ENCODE results near the gene STAB2. TPM values are rescaled to one million over a fixed set of nuclear protein-coding genes. Genes with fewer than 3 reads are reported as not detected.
"Not testable (repeated sequence)": the region's sequence is repeated elsewhere in the genome, so short reads cannot be mapped to it uniquely, and the experiment has no call there.

STAB2 gene
- polyA plus RNA-seq, 3 donors = not detected

DNA sequence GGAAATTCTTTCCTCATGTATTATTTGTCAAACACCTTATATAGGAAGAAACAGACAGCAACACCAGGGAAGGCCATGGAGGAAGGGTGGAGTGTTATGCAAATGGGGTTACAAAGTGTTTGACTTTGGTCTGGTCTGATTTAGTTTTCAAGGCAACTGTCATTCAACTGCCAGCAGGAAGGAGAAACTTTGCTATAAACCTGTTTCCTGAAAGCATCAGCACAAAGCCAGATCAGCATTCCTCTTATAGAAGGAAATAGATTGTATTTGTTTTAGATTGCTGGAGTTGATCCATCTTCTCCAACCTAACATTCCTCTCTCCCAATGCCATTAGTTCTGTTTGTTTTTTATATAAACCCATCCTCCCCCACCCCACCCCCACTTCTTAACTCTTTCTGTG lies 65.7 kb downstream of the STAB2 start:
- H3K36me3 ChIP-seq (replicated peaks in 1 of 2; ENCODE audit: control insufficient read depth in 1 of 2, insufficient read depth in 2 of 2, low read length in 2 of 2) = no peaks in the 10 kb centered on the region
- H3K4me3 ChIP-seq (replicated peaks in 1 of 3; ENCODE audit: low read depth in 2 of 3, low read length in 3 of 3) = no peak overlapping the region
- H3K9ac ChIP-seq (ENCODE audit: insufficient read depth, low read length, poor library complexity, severe bottlenecking) = no peak overlapping the region
- H3K9me3 ChIP-seq (replicated peaks in 1 of 2; ENCODE audit: control insufficient read depth in 1 of 2, insufficient read depth in 1 of 2, low read length in 2 of 2) = no peaks in the 10 kb centered on the region
- intact Hi-C loops (cut with micrococcal nuclease) = no loop called here
- no peaks in the 10 kb centered on the region for H3K36me3 Mint-ChIP-seq
- no peaks in the 10 kb centered on the region for H3K4me1 Mint-ChIP-seq
- TF ChIP-seq, protein P1, sequence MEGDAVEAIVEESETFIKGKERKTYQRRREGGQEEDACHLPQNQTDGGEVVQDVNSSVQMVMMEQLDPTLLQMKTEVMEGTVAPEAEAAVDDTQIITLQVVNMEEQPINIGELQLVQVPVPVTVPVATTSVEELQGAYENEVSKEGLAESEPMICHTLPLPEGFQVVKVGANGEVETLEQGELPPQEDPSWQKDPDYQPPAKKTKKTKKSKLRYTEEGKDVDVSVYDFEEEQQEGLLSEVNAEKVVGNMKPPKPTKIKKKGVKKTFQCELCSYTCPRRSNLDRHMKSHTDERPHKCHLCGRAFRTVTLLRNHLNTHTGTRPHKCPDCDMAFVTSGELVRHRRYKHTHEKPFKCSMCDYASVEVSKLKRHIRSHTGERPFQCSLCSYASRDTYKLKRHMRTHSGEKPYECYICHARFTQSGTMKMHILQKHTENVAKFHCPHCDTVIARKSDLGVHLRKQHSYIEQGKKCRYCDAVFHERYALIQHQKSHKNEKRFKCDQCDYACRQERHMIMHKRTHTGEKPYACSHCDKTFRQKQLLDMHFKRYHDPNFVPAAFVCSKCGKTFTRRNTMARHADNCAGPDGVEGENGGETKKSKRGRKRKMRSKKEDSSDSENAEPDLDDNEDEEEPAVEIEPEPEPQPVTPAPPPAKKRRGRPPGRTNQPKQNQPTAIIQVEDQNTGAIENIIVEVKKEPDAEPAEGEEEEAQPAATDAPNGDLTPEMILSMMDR (IDR thresholded peaks at IDR 0.05) = no peak
- no peak overlapping the region for H2AFZ ChIP-seq (ENCODE audit: insufficient read depth, low read depth, low read length, poor library complexity, severe bottlenecking)
- peaks cover 0 to 5% (median 0%) of the 10 kb centered on the region in 7 donors for H3K9me3 Mint-ChIP-seq
- no peak overlapping the region for H3K27ac Mint-ChIP-seq
- H4K20me1 ChIP-seq (ENCODE audit: insufficient read depth, low read length) = no peaks in the 10 kb centered on the region
- H3K4me3 Mint-ChIP-seq = no peak overlapping the region
- peaks cover 3 to 6% (median 5%) of the 10 kb centered on the region in 3 donors for H3K27me3 Mint-ChIP-seq (ENCODE audit: low read depth in 3 of 3)
- no peak overlapping the region for H3K4me2 ChIP-seq (replicated peaks; ENCODE audit: extremely low read depth, low read length, poor library complexity, severe bottlenecking)
- H3K27me3 ChIP-seq (ENCODE audit: control insufficient read depth in 2 of 2, insufficient read depth in 2 of 2, low read length in 2 of 2) = no peaks in the 10 kb centered on the region
- no peak for DNase-seq
- no peaks in the 10 kb centered on the region for H3K79me2 ChIP-seq (ENCODE audit: insufficient read depth, low read length)
- no peaks in the 10 kb centered on the region for H3K4me1 ChIP-seq (ENCODE audit: control insufficient read depth in 1 of 2, insufficient read depth in 2 of 2, low read length in 2 of 2)
- no peak overlapping the region for H3K27ac ChIP-seq (ENCODE audit: low read depth in 1 of 2, low read length in 2 of 2)

DNA sequence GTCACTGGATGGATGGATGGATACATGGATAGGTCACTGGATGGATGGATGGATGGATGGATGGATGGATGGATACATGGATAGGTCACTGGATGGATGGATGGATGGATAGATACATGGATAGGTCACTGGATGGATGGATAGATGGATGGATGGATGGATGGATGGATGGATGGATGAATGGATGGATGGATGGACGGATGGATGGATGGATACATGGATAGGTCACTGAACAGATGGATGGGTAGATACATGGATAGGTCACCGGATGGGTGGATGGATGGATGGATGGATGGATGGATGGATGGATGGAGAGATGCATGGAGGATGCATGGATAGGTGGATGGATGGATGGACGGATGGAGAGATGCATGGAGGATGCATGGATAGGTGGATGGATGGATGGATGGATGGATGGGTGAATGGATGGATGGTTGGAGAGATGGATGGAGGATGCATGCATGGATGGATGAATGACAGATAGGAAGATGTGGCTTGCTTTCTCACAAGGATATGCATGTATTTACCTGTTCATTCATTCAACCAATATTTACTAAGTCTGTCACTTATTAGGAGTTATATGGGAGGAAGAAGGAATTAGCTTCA lies 66.6 kb downstream of the STAB2 start:
- DNase-seq; H3K27me3 ChIP-seq (ENCODE audit: control insufficient read depth in 2 of 2, insufficient read depth in 2 of 2, low read length in 2 of 2); H3K27ac ChIP-seq (ENCODE audit: low read depth in 1 of 2, low read length in 2 of 2); H3K79me2 ChIP-seq (ENCODE audit: insufficient read depth, low read length); H3K4me1 Mint-ChIP-seq; H3K36me3 ChIP-seq (replicated peaks in 1 of 2; ENCODE audit: control insufficient read depth in 1 of 2, insufficient read depth in 2 of 2, low read length in 2 of 2); H3K36me3 Mint-ChIP-seq; H3K9me3 Mint-ChIP-seq; H3K27me3 Mint-ChIP-seq (ENCODE audit: low read depth in 3 of 3); H3K9me3 ChIP-seq (replicated peaks in 1 of 2; ENCODE audit: control insufficient read depth in 1 of 2, insufficient read depth in 1 of 2, low read length in 2 of 2); H4K20me1 ChIP-seq (ENCODE audit: insufficient read depth, low read length); H3K9ac ChIP-seq (ENCODE audit: insufficient read depth, low read length, poor library complexity, severe bottlenecking); intact Hi-C loops (cut with micrococcal nuclease); H3K4me3 Mint-ChIP-seq; H2AFZ ChIP-seq (ENCODE audit: insufficient read depth, low read depth, low read length, poor library complexity, severe bottlenecking); H3K27ac Mint-ChIP-seq; H3K4me2 ChIP-seq (replicated peaks; ENCODE audit: extremely low read depth, low read length, poor library complexity, severe bottlenecking); H3K4me1 ChIP-seq (ENCODE audit: control insufficient read depth in 1 of 2, insufficient read depth in 2 of 2, low read length in 2 of 2); H3K4me3 ChIP-seq (replicated peaks in 1 of 3; ENCODE audit: low read depth in 2 of 3, low read length in 3 of 3): not testable (repeated sequence)
- 86% methylated on average over 3 of the region's 3 CpGs for WGBS (ENCODE audit: insufficient coverage)

Data from CD14-positive monocyte (primary cell).